GM23248 (cell line): Measurements from ENCODE around the gene UQCRH.
"Not testable (repeated sequence)": the region's sequence is repeated elsewhere in the genome, so short reads cannot be mapped to it uniquely, and the experiment has no call there.

ENCODE experiments used
- EZH2 ChIP-seq: fragments of 200-600 bp; sonication (generic); IDR thresholded peaks from 2 replicates; pipeline ENCODE4 v1.6.1; 2018; ENCODE audit warnings: antibody characterized with exemption, mild to moderate bottlenecking; ENCODE audit not compliant: insufficient read depth, poor library complexity, severe bottlenecking
- EZH2phosphoT487 ChIP-seq: fragments of 200-600 bp; sonication (generic); IDR thresholded peaks from 2 replicates; pipeline ENCODE4 v1.6.1; 2018; ENCODE audit warnings: antibody characterized with exemption, moderate library complexity, mild to moderate bottlenecking, low read depth; ENCODE audit not compliant: insufficient read depth

GRCh38 chr1:46329807-46330206 lies 26.3 kb downstream of the UQCRH start:
- TF ChIP-seq EZH2, EZH2phosphoT487: not testable (repeated sequence)
